ENCODE measurements around the gene KIR2DL1. TPM values are rescaled to one million over a fixed set of nuclear protein-coding genes. Genes with fewer than 3 reads are reported as not detected.
"Not testable (repeated sequence)": the region's sequence is repeated elsewhere in the genome, so short reads cannot be mapped to it uniquely, and the experiment has no call there.

KIR2DL1 gene
- total RNA-seq, 1 donor from 2014 or later: not detected

GRCh38 chr19:54817670-54818536 is 48.3 kb downstream of the KIR2DL1 start:
- no peaks in the 10 kb centered on the region for H3K4me1 Mint-ChIP-seq (ENCODE audit: unreplicated experiment)

GRCh38 chr19:54824416-54824815 is 54.8 kb downstream of the KIR2DL1 start:
- H3K9me3 Mint-ChIP-seq (ENCODE audit: unreplicated experiment): peaks cover 38% of the 10 kb centered on the region
- DNase-seq (ENCODE audit: extremely low spot score, unreplicated experiment); H3K4me1 Mint-ChIP-seq (ENCODE audit: unreplicated experiment); H3K36me3 Mint-ChIP-seq (ENCODE audit: unreplicated experiment); H3K27me3 Mint-ChIP-seq (ENCODE audit: unreplicated experiment); H3K4me3 Mint-ChIP-seq (ENCODE audit: unreplicated experiment); H3K27ac Mint-ChIP-seq (ENCODE audit: unreplicated experiment): not testable (repeated sequence)

More at GRCh38 chr19:54817670-54818536, 48.3 kb downstream of the KIR2DL1 start:
- no peak for DNase-seq (ENCODE audit: extremely low spot score, unreplicated experiment)
- no peaks in the 10 kb centered on the region for H3K36me3 Mint-ChIP-seq (ENCODE audit: unreplicated experiment)
- no peak for TF ChIP-seq CTCF (IDR thresholded peaks at IDR 0.05)
- H3K4me3 Mint-ChIP-seq (ENCODE audit: unreplicated experiment): no peak overlapping the region
- peaks cover 57% of the 10 kb centered on the region for H3K9me3 Mint-ChIP-seq (ENCODE audit: unreplicated experiment)
- H3K27ac Mint-ChIP-seq (ENCODE audit: unreplicated experiment): no peak overlapping the region
- no peaks in the 10 kb centered on the region for H3K27me3 Mint-ChIP-seq (ENCODE audit: unreplicated experiment)

GRCh38 chr19:54825326-54825725 is 55.7 kb downstream of the KIR2DL1 start:
- H3K36me3 Mint-ChIP-seq (ENCODE audit: unreplicated experiment); H3K27ac Mint-ChIP-seq (ENCODE audit: unreplicated experiment); H3K27me3 Mint-ChIP-seq (ENCODE audit: unreplicated experiment); H3K4me1 Mint-ChIP-seq (ENCODE audit: unreplicated experiment); DNase-seq (ENCODE audit: extremely low spot score, unreplicated experiment); H3K4me3 Mint-ChIP-seq (ENCODE audit: unreplicated experiment): not testable (repeated sequence)
- H3K9me3 Mint-ChIP-seq (ENCODE audit: unreplicated experiment): peaks cover 37% of the 10 kb centered on the region

- H3K4me3 Mint-ChIP-seq (ENCODE audit: unreplicated experiment); H3K4me1 Mint-ChIP-seq (ENCODE audit: unreplicated experiment); H3K27me3 Mint-ChIP-seq (ENCODE audit: unreplicated experiment); DNase-seq (ENCODE audit: extremely low spot score, unreplicated experiment); H3K36me3 Mint-ChIP-seq (ENCODE audit: unreplicated experiment); H3K27ac Mint-ChIP-seq (ENCODE audit: unreplicated experiment): not testable (repeated sequence)
- H3K9me3 Mint-ChIP-seq (ENCODE audit: unreplicated experiment): peaks cover 44% of the 10 kb centered on the region
Observed at GRCh38 chr19:54828064-54828463, 58.5 kb downstream of the KIR2DL1 start.

GRCh38 chr19:54832496-54832895 is 62.9 kb downstream of the KIR2DL1 start, which contains the start of gene KIR2DS4:
Gene KIR2DS4, plus strand, starts transcription at chr19:54832676.
- not testable (repeated sequence) for H3K36me3 Mint-ChIP-seq (ENCODE audit: unreplicated experiment); DNase-seq (ENCODE audit: extremely low spot score, unreplicated experiment); H3K27ac Mint-ChIP-seq (ENCODE audit: unreplicated experiment); H3K4me1 Mint-ChIP-seq (ENCODE audit: unreplicated experiment); H3K4me3 Mint-ChIP-seq (ENCODE audit: unreplicated experiment); H3K27me3 Mint-ChIP-seq (ENCODE audit: unreplicated experiment)
- peaks cover 38% of the 10 kb centered on the region for H3K9me3 Mint-ChIP-seq (ENCODE audit: unreplicated experiment)

Other genes starting within 250 kb of the KIR2DL1 start
- gene LILRA2, start 196.0 kb upstream of the KIR2DL1 start, total RNA-seq: not detected in 2 replicates
- not detected in 2 replicates for gene LILRA1, start 176.2 kb upstream of the KIR2DL1 start, total RNA-seq
- gene LILRB1, start 139.3 kb upstream of the KIR2DL1 start, total RNA-seq: not detected in 2 replicates
- not detected in 2 replicates for gene LILRB4, start 106.8 kb upstream of the KIR2DL1 start, total RNA-seq
- gene KIR3DL3, start 45.4 kb upstream of the KIR2DL1 start, total RNA-seq: not detected in 2 replicates
- gene KIR2DL3, start 31.3 kb upstream of the KIR2DL1 start, total RNA-seq: not detected in 2 replicates
- gene KIR2DL4, start 33.8 kb downstream of the KIR2DL1 start, total RNA-seq: not detected in 2 replicates
- gene KIR3DL1, start 46.7 kb downstream of the KIR2DL1 start, total RNA-seq: not detected in 2 replicates
- not detected in 2 replicates for gene KIR2DS4, start 62.9 kb downstream of the KIR2DL1 start, total RNA-seq
- not detected in 2 replicates for gene KIR3DL2, start 80.7 kb downstream of the KIR2DL1 start, total RNA-seq
- not detected in 2 replicates for gene FCAR, start 104.4 kb downstream of the KIR2DL1 start, total RNA-seq
- not detected in 2 replicates for gene NCR1, start 136.4 kb downstream of the KIR2DL1 start, total RNA-seq
- gene NLRP7, start 177.7 kb downstream of the KIR2DL1 start, total RNA-seq: not detected in 2 replicates
- 13.6 and 16.9 TPM in 2 replicates for gene NLRP2, start 196.6 kb downstream of the KIR2DL1 start, total RNA-seq